Endothelial cell of umbilical vein (primary cell): Measurements from ENCODE around the gene DDAH2. TPM values are rescaled to one million over a fixed set of nuclear protein-coding genes. Genes with fewer than 3 reads are reported as not detected.

Experiments
- BruUV-seq: library from RNA; stranded (reverse); fragments of 400-500 nt; replicated peaks from 2 replicates; lab custom pipeline; 2021; lab: Mats Ljungman, UMichigan
- CTCF ChIA-PET: fragments of 300-600, 350-600 bp; sonication (Branson Sonifier 250); formaldehyde crosslinking; loops from one replicate; lab custom pipeline; 2021; ENCODE audit warnings: antibody characterized with exemption, inconsistent platforms; lab: Charles Lee
- POLR2A ChIA-PET: fragments of 300-600, 350-600 bp; sonication (Branson Sonifier 250); formaldehyde crosslinking; loops from one replicate; lab custom pipeline; 2021; ENCODE audit warnings: antibody characterized with exemption, inconsistent platforms; lab: Charles Lee
- DNase-seq: peaks from one replicate; pipeline ENCODE4 v3.0.0-alpha.2; 2011; ENCODE audit warnings: low read depth, low spot score
- FAIRE-seq: peaks from 2 replicates; lab custom pipeline; 2011; peaks lifted over from hg19 to GRCh38; lab: Jason Lieb, UNC
- H2AFZ ChIP-seq: 2 replicates; pipeline ENCODE4 v1.6.0; 2012; ENCODE audit warnings: low read depth, low read length, control low read depth, inconsistent platforms
- H3K27ac ChIP-seq: 2 replicates; pipeline ENCODE4 v1.5.1; 2011; ENCODE audit warnings: low read depth, mild to moderate bottlenecking, control low read depth, low read length, moderate library complexity; ENCODE audit not compliant: insufficient read depth
- H3K27me3 ChIP-seq, 2 experiments: 2 replicates each; pipeline versions ENCODE4 v1.6.0 to v1.6.1; 2011; ENCODE audit warnings: low read length in 2 of 2, mixed read lengths in 1 of 2; ENCODE audit not compliant: control insufficient read depth in 2 of 2, insufficient read depth in 2 of 2
- H3K36me3 ChIP-seq, 2 experiments: 2 replicates in 1 of 2; 3 replicates in 1 of 2; pipeline ENCODE4 v1.5.1; 2011; ENCODE audit warnings: low read length in 2 of 2, mild to moderate bottlenecking in 1 of 2, moderate library complexity in 1 of 2; ENCODE audit not compliant: control insufficient read depth in 2 of 2, insufficient read depth in 2 of 2; ENCODE audit errors: extremely low read depth in 1 of 2
- H3K4me1 ChIP-seq: 3 replicates; pipeline ENCODE4 v1.5.1; 2011; ENCODE audit warnings: mild to moderate bottlenecking, low read length; ENCODE audit not compliant: control insufficient read depth, insufficient read depth; ENCODE audit errors: extremely low read depth
- H3K4me2 ChIP-seq: 2 replicates; pipeline ENCODE4 v1.6.1; 2011; ENCODE audit warnings: low read length, control low read depth, mixed read lengths; ENCODE audit not compliant: insufficient read depth
- H3K4me3 ChIP-seq, 3 experiments: fragments of 200-600 bp in 1 of 3; sonication (generic), shearing (Covaris generic) in 1 of 3; replicated peaks in 1 of 3; 2 replicates each; pipeline ENCODE4 v1.5.1; 2011 to 2016; ENCODE audit warnings: control low read depth in 3 of 3, low read length in 3 of 3, mild to moderate bottlenecking in 2 of 3, inconsistent platforms in 1 of 3, low read depth in 1 of 3, moderate library complexity in 1 of 3; ENCODE audit not compliant: insufficient read depth in 1 of 3
- H3K79me2 ChIP-seq: 2 replicates; pipeline ENCODE4 v1.6.0; 2012; ENCODE audit warnings: low read length, inconsistent platforms; ENCODE audit not compliant: control insufficient read depth, insufficient read depth
- H3K9ac ChIP-seq: replicated peaks from 2 replicates; pipeline ENCODE3; 2011; ENCODE audit warnings: low read length, control low read depth; ENCODE audit not compliant: insufficient read depth; ENCODE audit errors: extremely low read depth
- H3K9me1 ChIP-seq: replicated peaks from 3 replicates; pipeline ENCODE4 v1.6.0; 2011; ENCODE audit warnings: mild to moderate bottlenecking, low read length; ENCODE audit not compliant: control insufficient read depth, insufficient read depth; ENCODE audit errors: extremely low read depth
- H3K9me3 ChIP-seq: replicated peaks from 2 replicates; pipeline ENCODE4 v1.5.1; 2012; ENCODE audit warnings: low read length, inconsistent platforms; ENCODE audit not compliant: control insufficient read depth, insufficient read depth
- H4K20me1 ChIP-seq: replicated peaks from 2 replicates; pipeline ENCODE3; 2011; ENCODE audit warnings: mild to moderate bottlenecking, low read length; ENCODE audit not compliant: control insufficient read depth, insufficient read depth; ENCODE audit errors: extremely low read depth
- EZH2 ChIP-seq: IDR thresholded peaks from 2 replicates; pipeline ENCODE4 v1.6.1; 2012; ENCODE audit warnings: borderline replicate concordance, low read depth, mild to moderate bottlenecking, moderate library complexity, low read length, inconsistent platforms; ENCODE audit not compliant: severe bottlenecking
- FOS ChIP-seq: IDR thresholded peaks from 2 replicates; pipeline ENCODE4 v1.6.1; 2011; ENCODE audit warnings: mild to moderate bottlenecking, low read length, moderate library complexity, borderline replicate concordance; ENCODE audit not compliant: insufficient read depth
- GATA2 ChIP-seq: IDR thresholded peaks from 2 replicates; pipeline ENCODE4 v1.7.0; 2011; ENCODE audit warnings: low read depth, mild to moderate bottlenecking, moderate library complexity, mixed read lengths, low read length; ENCODE audit not compliant: insufficient read length, insufficient read depth
- JUN ChIP-seq: IDR thresholded peaks from 2 replicates; pipeline ENCODE4 v1.6.1; 2011; ENCODE audit warnings: borderline replicate concordance, low read depth; ENCODE audit not compliant: insufficient read length, insufficient read depth
- MYC ChIP-seq: IDR thresholded peaks from one replicate; pipeline ENCODE4 v1.6.1; 2011; ENCODE audit warnings: mild to moderate bottlenecking, low read depth, low read length
- POLR2A ChIP-seq: IDR thresholded peaks from 2 replicates; pipeline ENCODE4 v1.6.1; 2012; ENCODE audit warnings: low read depth, mild to moderate bottlenecking, control low read depth, low read length
- POLR2AphosphoS5 ChIP-seq: IDR thresholded peaks from 2 replicates; pipeline ENCODE4 v1.6.1; 2012; ENCODE audit warnings: low read depth, mild to moderate bottlenecking, control low read depth, low read length, moderate library complexity; ENCODE audit not compliant: insufficient read depth
- dilution Hi-C: fragments of 300-500 bp; cut with MboI; formaldehyde crosslinking; loops from one replicate; pipeline ENCODE4 v1.15.0; 2019; ENCODE audit warnings: low sequenced_read_pairs; ENCODE audit not compliant: extremely low pct_ligation_motif_present
- intact Hi-C: fragments of 100-400 bp; cut with micrococcal nuclease; formaldehyde crosslinking; loops from one replicate; pipeline ENCODE4 v1.10.0; 2022
- polyA plus RNA-seq, 4 experiments: library from polyadenylated mRNA; depleted of rRNA in 3 of 4; stranded (reverse) in 3 of 4; unstranded in 1 of 4; fragments of >200 nt; gene quantifications; 2 replicates each; pipeline versions ENCODE4 v1.2.1 to v1.2.3, GENCODE V29; 2011 to 2012; ENCODE audit warnings: missing spikeins in 1 of 4
- total RNA-seq: library from RNA; stranded (reverse); gene quantifications from 2 replicates; pipeline ENCODE4 v1.2.3, GENCODE V29; 2021
- TF ChIP-seq, protein P1 (sequence below), 2 donors: IDR thresholded peaks; 1 replicate in 1 of 2; 2 replicates in 1 of 2; pipeline ENCODE4 v1.5.1; 2011; ENCODE audit warnings: low read length in 2 of 2, mild to moderate bottlenecking in 2 of 2, moderate library complexity in 2 of 2, control low read depth in 1 of 2, inconsistent platforms in 1 of 2, low read depth in 1 of 2; ENCODE audit not compliant: insufficient read depth in 1 of 2; ENCODE audit errors: extremely low read depth in 1 of 2
- TF ChIP-seq, protein P2 (sequence below): IDR thresholded peaks from 2 replicates; pipeline ENCODE4 v1.6.1; 2011; ENCODE audit not compliant: insufficient read depth, insufficient read length

DDAH2 gene
- total and polyA plus RNA-seq, 2 donors (not counting 3 experiments of a cell fraction or from before 2014, with no cell fraction given), result 109 to 176 TPM

DNA sequence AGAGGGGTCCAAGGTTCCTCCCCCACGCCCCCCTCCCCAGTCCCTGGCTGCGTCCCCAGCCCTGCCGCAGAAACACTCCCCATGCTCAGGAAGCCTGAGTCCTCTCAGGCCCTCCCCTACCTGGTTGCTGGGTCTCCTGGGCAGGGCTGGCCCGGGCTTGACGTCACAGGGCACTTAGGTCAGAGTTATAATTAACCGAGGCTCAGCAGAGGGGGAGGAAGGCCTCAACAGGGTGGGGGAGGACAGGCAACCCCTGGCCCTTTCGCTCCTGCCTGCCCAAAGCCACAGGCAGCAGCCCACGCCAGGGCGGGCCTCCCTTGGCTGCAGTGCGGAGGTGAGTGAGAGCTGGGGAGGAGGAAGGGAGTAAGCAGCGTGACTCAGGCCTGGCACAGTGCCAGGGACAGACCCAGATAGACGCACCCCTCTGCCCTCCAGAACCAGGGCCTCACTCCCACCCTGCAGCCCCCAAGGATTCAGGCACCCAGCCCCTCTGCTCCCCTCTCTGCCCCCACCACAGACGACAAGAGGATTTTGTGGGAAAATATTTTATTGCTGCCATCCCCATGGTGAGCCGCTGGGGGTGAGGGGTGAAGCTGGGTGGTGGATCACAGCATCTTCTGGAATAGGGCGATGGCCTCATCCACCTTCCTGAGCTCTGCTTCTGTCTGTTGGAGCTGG lies 48.0 kb upstream of the DDAH2 start, which contains the start of gene VWA7:
Gene VWA7, minus strand, starts transcription at position 340 of the 678 bp plus-strand sequence. CDS start 549 bp downstream, outside the sequence.
- ChIA-PET POLR2A (interaction anchor here (0.8 kb wide), 1 partner anchor 50 kb away, joined by 3 read pairs; the partner anchor contains the start of gene HSPA1B), CTCF (interaction anchor here (0.7 to 2.0 kb wide), 7 partner anchors 8 to 54 kb away, joined by 3 to 10 read pairs (median 4); partner anchors contain the start of genes HSPA1A and HSPA1L)
- H3K4me2 ChIP-seq, result no peak within 1 kb of the TSS
- no peaks in the 10 kb centered on the region for H3K27me3 ChIP-seq
- FAIRE-seq (peak; percentile 79), DNase-seq (peak; percentile 35)
- no peaks in the 10 kb centered on the region for H4K20me1 ChIP-seq
- no peak within 1 kb of the TSS for H2AFZ ChIP-seq
- no TSS peak for BruUV-seq
- H3K9me3 ChIP-seq, result no peaks in the 10 kb centered on the region
- dilution Hi-C loops (no loop called here), intact Hi-C loops (no loop called here)
- H3K27ac ChIP-seq, result no peak within 1 kb of the TSS
- TF ChIP-seq POLR2AphosphoS5, result peak; percentile 59
- no peak for TF ChIP-seq EZH2
- no peaks in the 10 kb centered on the region for H3K79me2 ChIP-seq
- H3K4me3 ChIP-seq, result no peak within 1 kb of the TSS
- peaks cover 4% of the 10 kb centered on the region for H3K4me1 ChIP-seq
- no peaks in the 10 kb centered on the region for H3K9me1 ChIP-seq
- H3K9ac ChIP-seq, result no peak within 1 kb of the TSS
- H3K36me3 ChIP-seq, result peaks cover under 1 to 28% of the 10 kb centered on the region in 2 experiments

DNA sequence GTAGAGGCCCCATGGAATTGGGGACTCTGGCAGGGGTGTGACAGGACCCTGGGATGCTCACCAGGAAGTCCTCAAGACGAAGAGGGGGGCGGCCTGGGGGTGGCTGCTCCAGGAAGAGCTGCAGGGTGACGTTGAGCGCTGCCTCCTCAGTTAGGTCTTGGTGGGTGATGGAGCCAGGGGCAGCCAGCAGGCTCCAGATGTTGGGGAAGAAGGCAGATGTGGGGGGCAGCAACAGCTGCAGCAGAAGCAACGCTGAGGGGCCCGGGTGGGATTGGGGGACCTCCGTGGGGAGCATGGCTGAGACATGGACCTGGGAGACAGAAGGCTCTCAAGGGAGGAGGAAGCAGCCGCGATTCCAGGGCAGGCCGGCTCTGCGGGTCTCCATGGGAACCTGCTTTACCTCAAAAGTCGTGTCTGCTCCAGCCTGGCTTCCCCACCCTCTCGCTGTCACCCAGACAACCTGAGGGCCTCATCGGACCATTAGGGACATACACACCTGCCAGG lies 47.4 kb upstream of the DDAH2 start:
- POLR2A ChIA-PET, result no interaction called here
- intact Hi-C loops, result no loop called here
- no peak overlapping the region for H3K27ac ChIP-seq
- TF ChIP-seq, protein P1, sequence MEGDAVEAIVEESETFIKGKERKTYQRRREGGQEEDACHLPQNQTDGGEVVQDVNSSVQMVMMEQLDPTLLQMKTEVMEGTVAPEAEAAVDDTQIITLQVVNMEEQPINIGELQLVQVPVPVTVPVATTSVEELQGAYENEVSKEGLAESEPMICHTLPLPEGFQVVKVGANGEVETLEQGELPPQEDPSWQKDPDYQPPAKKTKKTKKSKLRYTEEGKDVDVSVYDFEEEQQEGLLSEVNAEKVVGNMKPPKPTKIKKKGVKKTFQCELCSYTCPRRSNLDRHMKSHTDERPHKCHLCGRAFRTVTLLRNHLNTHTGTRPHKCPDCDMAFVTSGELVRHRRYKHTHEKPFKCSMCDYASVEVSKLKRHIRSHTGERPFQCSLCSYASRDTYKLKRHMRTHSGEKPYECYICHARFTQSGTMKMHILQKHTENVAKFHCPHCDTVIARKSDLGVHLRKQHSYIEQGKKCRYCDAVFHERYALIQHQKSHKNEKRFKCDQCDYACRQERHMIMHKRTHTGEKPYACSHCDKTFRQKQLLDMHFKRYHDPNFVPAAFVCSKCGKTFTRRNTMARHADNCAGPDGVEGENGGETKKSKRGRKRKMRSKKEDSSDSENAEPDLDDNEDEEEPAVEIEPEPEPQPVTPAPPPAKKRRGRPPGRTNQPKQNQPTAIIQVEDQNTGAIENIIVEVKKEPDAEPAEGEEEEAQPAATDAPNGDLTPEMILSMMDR (IDR thresholded peaks at IDR 0.05; ENCODE audit: extremely low read depth in 1 of 2, insufficient read depth in 1 of 2, low read depth in 1 of 2, low read length in 2 of 2), result no peak
- TF ChIP-seq EZH2, result no peak
- TF ChIP-seq, protein P2, sequence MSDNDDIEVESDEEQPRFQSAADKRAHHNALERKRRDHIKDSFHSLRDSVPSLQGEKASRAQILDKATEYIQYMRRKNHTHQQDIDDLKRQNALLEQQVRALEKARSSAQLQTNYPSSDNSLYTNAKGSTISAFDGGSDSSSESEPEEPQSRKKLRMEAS, result no peak
- no peak for TF ChIP-seq MYC
- no peak for TF ChIP-seq POLR2AphosphoS5
- TF ChIP-seq POLR2A, result no peak
- TF ChIP-seq JUN, result no peak
- TF ChIP-seq GATA2, result no peak
- TF ChIP-seq FOS, result no peak
- H3K9ac ChIP-seq, result no peak overlapping the region
- H3K4me2 ChIP-seq, result no peak overlapping the region
- no peaks in the 10 kb centered on the region for H3K9me1 ChIP-seq
- no peaks in the 10 kb centered on the region for H4K20me1 ChIP-seq
- no peaks in the 10 kb centered on the region for H3K27me3 ChIP-seq
- H3K4me1 ChIP-seq, result peaks cover 4% of the 10 kb centered on the region
- dilution Hi-C loops, result no loop called here
- H3K9me3 ChIP-seq, result no peaks in the 10 kb centered on the region
- no peak overlapping the region for H2AFZ ChIP-seq
- H3K4me3 ChIP-seq, result no peak overlapping the region
- FAIRE-seq, result no peak
- H3K79me2 ChIP-seq, result no peaks in the 10 kb centered on the region
- DNase-seq, result no peak
- no TSS peak for BruUV-seq
- peaks cover 0 to 22% of the 10 kb centered on the region in 2 experiments for H3K36me3 ChIP-seq
- CTCF ChIA-PET, result interaction anchor here (1.4 to 2.0 kb wide), 3 partner anchors 15 to 29 kb away, joined by 3 to 10 read pairs (median 4); no protein-coding TSS in a partner anchor
